Ishikawa (cell line): ENCODE data around the gene BMP6.

Experiments
- CEBPB ChIP-seq: IDR thresholded peaks from 2 replicates; pipeline ENCODE4 v1.6.1; 2012
- CREB1 ChIP-seq: IDR thresholded peaks from 2 replicates; pipeline ENCODE4 v1.6.1; 2012; ENCODE audit warnings: low read depth
- EGR1 ChIP-seq: IDR thresholded peaks from 2 replicates; pipeline ENCODE4 v1.6.1; 2012
- EP300 ChIP-seq: IDR thresholded peaks from 2 replicates; pipeline ENCODE4 v1.6.1; 2012; ENCODE audit warnings: borderline replicate concordance
- FOXM1 ChIP-seq: IDR thresholded peaks from 2 replicates; pipeline ENCODE4 v1.6.1; 2012; ENCODE audit warnings: low read depth, borderline replicate concordance
- NFIC ChIP-seq: IDR thresholded peaks from 2 replicates; pipeline ENCODE4 v1.6.1; 2012
- RAD21 ChIP-seq: IDR thresholded peaks from 2 replicates; pipeline ENCODE4 v1.6.1; 2012; ENCODE audit warnings: low read depth
- TAF1 ChIP-seq: IDR thresholded peaks from 2 replicates; pipeline ENCODE4 v1.6.1; 2012; ENCODE audit warnings: low read depth, mild to moderate bottlenecking
- TCF12 ChIP-seq: IDR thresholded peaks from 2 replicates; pipeline ENCODE4 v1.6.1; 2012; ENCODE audit warnings: low read depth
- TEAD4 ChIP-seq: IDR thresholded peaks from 2 replicates; pipeline ENCODE4 v1.6.1; 2012
- YY1 ChIP-seq: IDR thresholded peaks from 2 replicates; pipeline ENCODE4 v1.6.1; 2012; ENCODE audit warnings: low read depth
- TF ChIP-seq, protein P1 (sequence below): IDR thresholded peaks from 2 replicates; pipeline ENCODE4 v1.6.1; 2012
- TF ChIP-seq, protein P2 (sequence below): IDR thresholded peaks from 2 replicates; pipeline ENCODE4 v1.6.1; 2012; ENCODE audit warnings: low read depth, mild to moderate bottlenecking
- TF ChIP-seq, protein P3 (sequence below): IDR thresholded peaks from 2 replicates; pipeline ENCODE4 v1.6.1; 2012

DNA sequence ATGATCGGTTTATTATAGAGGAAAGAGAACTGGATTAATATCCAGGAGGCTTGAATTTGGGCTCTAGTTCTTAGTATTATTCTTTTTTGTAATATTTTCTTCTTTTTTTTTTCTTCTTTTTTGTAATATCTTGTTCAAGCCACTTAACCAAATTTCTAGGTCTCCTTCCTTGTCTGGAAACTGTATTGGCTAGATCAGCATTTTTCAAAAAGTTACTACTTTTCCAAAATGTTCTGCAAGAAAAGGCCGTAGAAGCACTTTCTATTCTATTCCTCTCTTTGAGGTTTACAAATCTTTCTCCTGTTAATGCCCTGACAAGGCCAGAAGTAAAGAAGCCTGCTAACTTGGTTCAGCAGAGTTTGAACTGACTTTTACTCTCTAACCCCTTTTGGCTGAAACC is 12.0 kb downstream of the BMP6 start:
- TF ChIP-seq, protein P1, sequence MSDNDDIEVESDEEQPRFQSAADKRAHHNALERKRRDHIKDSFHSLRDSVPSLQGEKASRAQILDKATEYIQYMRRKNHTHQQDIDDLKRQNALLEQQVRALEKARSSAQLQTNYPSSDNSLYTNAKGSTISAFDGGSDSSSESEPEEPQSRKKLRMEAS, result no peak
- TF ChIP-seq CREB1 (no peak), TAF1 (no peak), EP300 (no peak), NFIC (no peak), YY1 (no peak), EGR1 (no peak), CEBPB (no peak), RAD21 (no peak), FOXM1 (no peak), TCF12 (no peak), TEAD4 (no peak)
- TF ChIP-seq, protein P2, sequence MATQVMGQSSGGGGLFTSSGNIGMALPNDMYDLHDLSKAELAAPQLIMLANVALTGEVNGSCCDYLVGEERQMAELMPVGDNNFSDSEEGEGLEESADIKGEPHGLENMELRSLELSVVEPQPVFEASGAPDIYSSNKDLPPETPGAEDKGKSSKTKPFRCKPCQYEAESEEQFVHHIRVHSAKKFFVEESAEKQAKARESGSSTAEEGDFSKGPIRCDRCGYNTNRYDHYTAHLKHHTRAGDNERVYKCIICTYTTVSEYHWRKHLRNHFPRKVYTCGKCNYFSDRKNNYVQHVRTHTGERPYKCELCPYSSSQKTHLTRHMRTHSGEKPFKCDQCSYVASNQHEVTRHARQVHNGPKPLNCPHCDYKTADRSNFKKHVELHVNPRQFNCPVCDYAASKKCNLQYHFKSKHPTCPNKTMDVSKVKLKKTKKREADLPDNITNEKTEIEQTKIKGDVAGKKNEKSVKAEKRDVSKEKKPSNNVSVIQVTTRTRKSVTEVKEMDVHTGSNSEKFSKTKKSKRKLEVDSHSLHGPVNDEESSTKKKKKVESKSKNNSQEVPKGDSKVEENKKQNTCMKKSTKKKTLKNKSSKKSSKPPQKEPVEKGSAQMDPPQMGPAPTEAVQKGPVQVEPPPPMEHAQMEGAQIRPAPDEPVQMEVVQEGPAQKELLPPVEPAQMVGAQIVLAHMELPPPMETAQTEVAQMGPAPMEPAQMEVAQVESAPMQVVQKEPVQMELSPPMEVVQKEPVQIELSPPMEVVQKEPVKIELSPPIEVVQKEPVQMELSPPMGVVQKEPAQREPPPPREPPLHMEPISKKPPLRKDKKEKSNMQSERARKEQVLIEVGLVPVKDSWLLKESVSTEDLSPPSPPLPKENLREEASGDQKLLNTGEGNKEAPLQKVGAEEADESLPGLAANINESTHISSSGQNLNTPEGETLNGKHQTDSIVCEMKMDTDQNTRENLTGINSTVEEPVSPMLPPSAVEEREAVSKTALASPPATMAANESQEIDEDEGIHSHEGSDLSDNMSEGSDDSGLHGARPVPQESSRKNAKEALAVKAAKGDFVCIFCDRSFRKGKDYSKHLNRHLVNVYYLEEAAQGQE, result no peak
- TF ChIP-seq, protein P3, sequence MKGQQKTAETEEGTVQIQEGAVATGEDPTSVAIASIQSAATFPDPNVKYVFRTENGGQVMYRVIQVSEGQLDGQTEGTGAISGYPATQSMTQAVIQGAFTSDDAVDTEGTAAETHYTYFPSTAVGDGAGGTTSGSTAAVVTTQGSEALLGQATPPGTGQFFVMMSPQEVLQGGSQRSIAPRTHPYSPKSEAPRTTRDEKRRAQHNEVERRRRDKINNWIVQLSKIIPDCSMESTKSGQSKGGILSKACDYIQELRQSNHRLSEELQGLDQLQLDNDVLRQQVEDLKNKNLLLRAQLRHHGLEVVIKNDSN, result no peak
